ENCODE data around the gene DICER1. TPM values are rescaled to one million over a fixed set of nuclear protein-coding genes. Genes with fewer than 3 reads are reported as not detected.

Gene DICER1
- polyA plus RNA-seq, 3 donors = 7.0 to 14.1 (median 10.5) TPM

GRCh38 chr14:95039259-95039992 is 117.9 kb downstream of the DICER1 start:
- 80 to 89% (median 83%) methylated on average over 17 of the region's 17 CpGs for WGBS, 3 donors
- H3K27ac ChIP-seq (ENCODE audit: low read depth, low read length) = no peak overlapping the region

- H3K27ac ChIP-seq (ENCODE audit: low read depth, low read length) = no peak overlapping the region
- 81 to 83% (median 82%) methylated on average over 9 of the region's 9 CpGs for WGBS, 3 donors
Measured at GRCh38 chr14:95038521-95039250, 118.6 kb downstream of the DICER1 start.

GRCh38 chr14:95037273-95037672 is 120.1 kb downstream of the DICER1 start:
- 90 to 92% (median 91%) methylated on average over 2 of the region's 2 CpGs for WGBS, 3 donors
- H3K27ac ChIP-seq (ENCODE audit: low read depth, low read length) = no peak overlapping the region

Other genes starting within 250 kb of the DICER1 start
- gene CLMN, start 162.4 kb upstream of the DICER1 start, polyA plus RNA-seq = 10 to 100 TPM; 11.0 to 25.0 (median 19.7) TPM